Endothelial cell (in vitro differentiated cells): ENCODE data around the gene CHAT. TPM values are rescaled to one million over a fixed set of nuclear protein-coding genes. Genes with fewer than 3 reads are reported as not detected.

Source experiments
- DNase-seq: peaks from one replicate; pipeline ENCODE4 v3.0.0; 2021; ENCODE audit warnings: low spot score
- H3K27ac Mint-ChIP-seq: one replicate; pipeline ENCODE4 v1.8.0; 2021; ENCODE audit warnings: mixed read lengths, inconsistent platforms; ENCODE audit not compliant: unreplicated experiment
- H3K27me3 Mint-ChIP-seq: one replicate; pipeline ENCODE4 v1.8.0; 2021; ENCODE audit warnings: mild to moderate bottlenecking, moderate library complexity, mixed read lengths, inconsistent platforms; ENCODE audit not compliant: unreplicated experiment
- H3K36me3 Mint-ChIP-seq: one replicate; pipeline ENCODE4 v1.8.0; 2021; ENCODE audit warnings: mild to moderate bottlenecking, low read depth, mixed read lengths, inconsistent platforms; ENCODE audit not compliant: unreplicated experiment
- H3K4me1 Mint-ChIP-seq: one replicate; pipeline ENCODE4 v1.8.0; 2021; ENCODE audit warnings: mild to moderate bottlenecking, mixed read lengths, inconsistent platforms; ENCODE audit not compliant: unreplicated experiment
- H3K4me3 Mint-ChIP-seq: one replicate; pipeline ENCODE4 v1.8.0; 2021; ENCODE audit warnings: mild to moderate bottlenecking, mixed read lengths, inconsistent platforms; ENCODE audit not compliant: unreplicated experiment
- H3K9me3 Mint-ChIP-seq: one replicate; pipeline ENCODE4 v1.8.0; 2021; ENCODE audit warnings: mixed read lengths, inconsistent platforms; ENCODE audit not compliant: unreplicated experiment
- total RNA-seq: library from RNA; stranded (reverse); fragmentation: NEBNext Ultra II Directional; extraction: Animal tissue kit (Norgen Biotek cat#: 25700); gene quantifications from one replicate; pipeline ENCODE4 v1.2.1, GENCODE V29; 2021; ENCODE audit not compliant: unreplicated experiment
- TF ChIP-seq, protein P1 (sequence below): fragments of 200-600 bp; sonication (generic); IDR thresholded peaks from one replicate; pipeline ENCODE4 v1.5.0; 2021; ENCODE audit warnings: antibody characterized with exemption; ENCODE audit not compliant: unreplicated experiment

CHAT gene
- total RNA-seq, 1 donor from 2014 or later, result 0.23 TPM

DNA sequence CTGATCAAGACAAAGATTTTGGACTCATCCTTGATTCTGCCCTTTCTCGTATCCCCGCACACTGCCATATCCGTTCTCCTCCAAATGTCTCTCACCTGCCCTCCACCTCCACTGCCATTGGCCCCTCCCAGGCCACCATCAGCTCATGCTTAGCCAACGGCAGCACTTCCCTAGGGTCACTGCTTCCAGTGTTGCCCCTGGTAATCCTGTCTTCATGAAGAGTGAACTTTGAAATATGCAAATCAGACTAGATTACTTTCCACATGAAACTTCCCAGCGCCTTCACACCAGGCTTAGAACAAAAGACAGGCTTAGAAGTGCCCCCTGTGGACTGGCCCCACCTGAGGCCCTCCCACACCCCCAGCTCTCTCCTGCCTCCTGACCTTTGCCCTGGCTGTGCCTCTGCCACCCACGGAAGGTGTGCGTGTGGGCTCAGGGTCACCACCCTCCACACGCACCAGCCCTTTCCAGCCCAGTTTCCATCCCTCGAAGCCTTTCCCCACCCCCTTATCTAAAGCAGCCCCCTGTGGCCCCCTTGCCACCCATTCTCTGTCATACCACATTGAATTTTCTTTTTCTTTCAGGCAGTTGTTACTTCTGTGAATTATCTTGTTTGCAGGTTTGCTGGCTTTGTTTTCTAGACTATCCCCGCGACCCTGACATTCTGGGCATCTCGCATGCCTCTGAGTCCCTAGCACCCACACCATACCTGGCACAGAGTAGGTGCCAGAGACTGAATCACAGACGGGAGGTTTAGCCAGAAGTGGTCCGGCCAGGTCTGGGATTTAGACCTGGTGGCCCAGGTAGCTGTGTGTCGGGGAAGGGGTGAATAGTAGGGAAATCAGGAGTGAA lies 38.8 kb downstream of the CHAT start:
- TF ChIP-seq, protein P1, sequence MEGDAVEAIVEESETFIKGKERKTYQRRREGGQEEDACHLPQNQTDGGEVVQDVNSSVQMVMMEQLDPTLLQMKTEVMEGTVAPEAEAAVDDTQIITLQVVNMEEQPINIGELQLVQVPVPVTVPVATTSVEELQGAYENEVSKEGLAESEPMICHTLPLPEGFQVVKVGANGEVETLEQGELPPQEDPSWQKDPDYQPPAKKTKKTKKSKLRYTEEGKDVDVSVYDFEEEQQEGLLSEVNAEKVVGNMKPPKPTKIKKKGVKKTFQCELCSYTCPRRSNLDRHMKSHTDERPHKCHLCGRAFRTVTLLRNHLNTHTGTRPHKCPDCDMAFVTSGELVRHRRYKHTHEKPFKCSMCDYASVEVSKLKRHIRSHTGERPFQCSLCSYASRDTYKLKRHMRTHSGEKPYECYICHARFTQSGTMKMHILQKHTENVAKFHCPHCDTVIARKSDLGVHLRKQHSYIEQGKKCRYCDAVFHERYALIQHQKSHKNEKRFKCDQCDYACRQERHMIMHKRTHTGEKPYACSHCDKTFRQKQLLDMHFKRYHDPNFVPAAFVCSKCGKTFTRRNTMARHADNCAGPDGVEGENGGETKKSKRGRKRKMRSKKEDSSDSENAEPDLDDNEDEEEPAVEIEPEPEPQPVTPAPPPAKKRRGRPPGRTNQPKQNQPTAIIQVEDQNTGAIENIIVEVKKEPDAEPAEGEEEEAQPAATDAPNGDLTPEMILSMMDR, result no peak
- no peak overlapping the region for H3K27ac Mint-ChIP-seq
- H3K27me3 Mint-ChIP-seq, result peaks cover 8% of the 10 kb centered on the region
- peaks cover 3% of the 10 kb centered on the region for H3K36me3 Mint-ChIP-seq
- H3K4me1 Mint-ChIP-seq, result peaks cover 41% of the 10 kb centered on the region
- no peaks in the 10 kb centered on the region for H3K9me3 Mint-ChIP-seq
- no peak for DNase-seq
- no peak overlapping the region for H3K4me3 Mint-ChIP-seq

DNA sequence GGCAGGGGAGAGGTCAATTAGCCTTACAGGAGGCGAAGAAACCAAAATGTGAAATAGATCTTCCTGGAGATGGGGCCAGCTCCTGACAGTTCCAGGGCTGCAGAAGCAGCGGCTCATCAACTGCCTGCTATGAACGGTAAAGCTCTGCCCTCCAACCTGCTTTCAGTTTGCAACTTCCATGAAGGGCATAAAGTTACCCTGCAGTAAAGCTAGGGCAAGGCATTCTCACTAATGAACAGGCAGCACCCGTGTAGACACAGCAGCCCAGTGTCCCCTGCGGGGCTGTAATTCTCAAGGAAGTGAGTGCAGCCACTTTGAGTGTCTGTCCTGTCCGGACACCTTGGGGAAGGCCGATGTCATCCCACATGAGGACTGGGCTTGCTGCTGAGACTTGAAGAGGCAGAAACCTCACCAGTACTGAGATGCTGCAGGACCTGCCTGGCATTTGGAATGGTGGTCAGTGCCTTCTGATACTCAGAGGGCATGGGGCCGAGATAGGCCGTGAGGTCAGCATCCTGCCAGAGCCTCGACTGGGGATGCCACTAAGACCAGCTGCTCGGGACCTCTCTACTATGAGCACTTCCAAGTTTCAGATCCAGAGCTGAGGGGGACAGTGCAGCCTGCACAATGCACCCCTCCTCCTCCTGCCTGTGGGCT lies 39.6 kb downstream of the CHAT start:
- Mint-ChIP-seq H3K36me3 (peaks cover 3% of the 10 kb centered on the region), H3K4me3 (no peak overlapping the region), H3K4me1 (peaks cover 34% of the 10 kb centered on the region), H3K9me3 (no peaks in the 10 kb centered on the region), H3K27me3 (peaks cover 8% of the 10 kb centered on the region), H3K27ac (no peak overlapping the region)
- no peak for DNase-seq
- TF ChIP-seq, protein P1, result no peak

DNA sequence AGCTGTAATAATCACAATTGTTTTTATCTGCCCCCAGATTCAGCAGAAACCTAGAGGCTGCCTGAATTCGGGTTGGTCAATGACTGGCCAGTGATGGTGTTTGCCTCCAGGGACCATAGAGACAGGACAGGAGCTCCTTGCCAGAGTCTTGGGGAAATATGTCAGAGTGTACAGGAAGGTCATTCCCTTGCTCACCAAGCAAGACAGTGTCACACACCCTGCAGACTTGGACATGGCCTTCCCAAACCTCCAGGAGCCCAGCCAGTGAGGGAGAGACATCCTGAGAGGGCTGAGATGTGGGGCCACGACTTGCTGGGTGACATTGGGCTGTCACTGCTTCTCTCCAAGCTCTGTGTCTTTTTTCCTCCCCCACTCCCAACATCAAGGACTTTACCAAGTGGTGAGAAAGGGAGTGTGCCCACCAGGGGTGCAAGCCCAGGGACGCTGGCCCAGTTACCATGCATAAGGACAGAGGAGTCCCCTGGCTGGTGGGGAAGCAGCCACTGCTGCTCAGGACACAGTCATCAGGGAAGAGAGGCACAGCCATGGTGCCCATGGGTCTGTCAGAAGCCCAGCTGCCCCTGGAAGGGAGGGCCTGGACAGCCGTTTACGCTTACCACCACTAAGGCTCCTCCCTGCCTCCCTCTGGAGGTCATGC lies 40.3 kb downstream of the CHAT start:
- H3K4me3 Mint-ChIP-seq, result no peak overlapping the region
- H3K9me3 Mint-ChIP-seq, result no peaks in the 10 kb centered on the region
- no peak overlapping the region for H3K27ac Mint-ChIP-seq
- H3K36me3 Mint-ChIP-seq, result peaks cover 3% of the 10 kb centered on the region
- H3K4me1 Mint-ChIP-seq, result peaks cover 27% of the 10 kb centered on the region
- DNase-seq, result no peak
- peaks cover 5% of the 10 kb centered on the region for H3K27me3 Mint-ChIP-seq
- TF ChIP-seq, protein P1, result no peak

DNA sequence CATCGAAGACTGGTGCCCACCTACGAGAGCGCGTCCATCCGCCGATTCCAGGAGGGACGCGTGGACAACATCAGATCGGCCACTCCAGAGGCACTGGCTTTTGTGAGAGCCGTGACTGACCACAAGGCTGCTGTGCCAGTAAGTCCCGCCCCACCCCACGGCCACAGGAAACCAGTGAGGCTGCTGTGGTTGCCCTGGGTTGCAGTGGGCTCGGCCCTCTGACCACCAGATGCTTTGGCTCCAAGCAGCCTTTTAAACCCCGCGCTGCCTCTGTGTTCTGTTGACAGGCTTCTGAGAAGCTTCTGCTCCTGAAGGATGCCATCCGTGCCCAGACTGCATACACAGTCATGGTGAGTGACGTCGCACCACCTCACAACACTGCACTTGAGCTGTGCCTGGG lies 41.3 kb downstream of the CHAT start:
- no peak overlapping the region for H3K4me3 Mint-ChIP-seq
- H3K4me1 Mint-ChIP-seq, result peaks cover 19% of the 10 kb centered on the region
- H3K27me3 Mint-ChIP-seq, result peaks cover 5% of the 10 kb centered on the region
- H3K27ac Mint-ChIP-seq, result no peak overlapping the region
- H3K9me3 Mint-ChIP-seq, result no peaks in the 10 kb centered on the region
- TF ChIP-seq, protein P1, result no peak
- H3K36me3 Mint-ChIP-seq, result peaks cover 3% of the 10 kb centered on the region
- no peak for DNase-seq
